ENCODE measurements around the gene ADAMTS17. TPM values are rescaled to one million over a fixed set of nuclear protein-coding genes. Genes with fewer than 3 reads are reported as not detected.

Gene ADAMTS17
- total RNA-seq, 1 experiment from 2014 or later, result 7.7 TPM

- H3K9me3 Mint-ChIP-seq (ENCODE audit: unreplicated experiment), result no peaks in the 10 kb centered on the region
- TF ChIP-seq CTCF (IDR thresholded peaks at IDR 0.05; ENCODE audit: unreplicated experiment), result no peak
- ChIA-PET CTCF (interaction anchor here (0.8 kb wide), 1 partner anchor 245 kb away, joined by 3 read pairs; no protein-coding TSS in a partner anchor), POLR2A (no interaction called here)
- no peak for DNase-seq (ENCODE audit: unreplicated experiment)
- intact Hi-C loops (cut with micrococcal nuclease), result no loop called here
- no peaks in the 10 kb centered on the region for H3K4me1 Mint-ChIP-seq (ENCODE audit: insufficient read depth, unreplicated experiment)
- H3K27ac Mint-ChIP-seq (ENCODE audit: low read depth, unreplicated experiment), result no peak overlapping the region
- H3K36me3 Mint-ChIP-seq (ENCODE audit: insufficient read depth, unreplicated experiment), result no peaks in the 10 kb centered on the region
- no TSS peak for BruUV-seq (replicated peaks)
- H3K4me3 Mint-ChIP-seq (ENCODE audit: unreplicated experiment), result no peak overlapping the region
- no peaks in the 10 kb centered on the region for H3K27me3 Mint-ChIP-seq (ENCODE audit: insufficient read depth, unreplicated experiment)
These were observed 91.5 kb downstream of the ADAMTS17 start for GRCh38 chr15:100250176-100250800.

- Mint-ChIP-seq H3K4me3 (ENCODE audit: unreplicated experiment) (no peak overlapping the region), H3K9me3 (ENCODE audit: unreplicated experiment) (no peaks in the 10 kb centered on the region), H3K36me3 (ENCODE audit: insufficient read depth, unreplicated experiment) (no peaks in the 10 kb centered on the region), H3K4me1 (ENCODE audit: insufficient read depth, unreplicated experiment) (no peaks in the 10 kb centered on the region), H3K27ac (ENCODE audit: low read depth, unreplicated experiment) (no peak overlapping the region), H3K27me3 (ENCODE audit: insufficient read depth, unreplicated experiment) (no peaks in the 10 kb centered on the region)
- no TSS peak for BruUV-seq (replicated peaks)
- intact Hi-C loops (cut with micrococcal nuclease), result no loop called here
- no peak for DNase-seq (ENCODE audit: unreplicated experiment)
- TF ChIP-seq CTCF (IDR thresholded peaks at IDR 0.05; ENCODE audit: unreplicated experiment), result no peak
- POLR2A ChIA-PET, result no interaction called here
- CTCF ChIA-PET, result no interaction called here
These were observed 92.5 kb downstream of the ADAMTS17 start for GRCh38 chr15:100249096-100249815.

GRCh38 chr15:100248236-100248635, 93.5 kb downstream of the ADAMTS17 start:
- CTCF ChIA-PET, result interaction anchor here (0.7 kb wide), 1 partner anchor 134 kb away, joined by 3 read pairs; no protein-coding TSS in a partner anchor

More at GRCh38 chr15:100248236-100248635, 93.5 kb downstream of the ADAMTS17 start:
- intact Hi-C loops (cut with micrococcal nuclease), result no loop called here
- Mint-ChIP-seq H3K27me3 (ENCODE audit: insufficient read depth, unreplicated experiment) (no peaks in the 10 kb centered on the region), H3K9me3 (ENCODE audit: unreplicated experiment) (no peaks in the 10 kb centered on the region), H3K36me3 (ENCODE audit: insufficient read depth, unreplicated experiment) (peaks cover 6% of the 10 kb centered on the region), H3K4me1 (ENCODE audit: insufficient read depth, unreplicated experiment) (no peaks in the 10 kb centered on the region), H3K4me3 (ENCODE audit: unreplicated experiment) (no peak overlapping the region), H3K27ac (ENCODE audit: low read depth, unreplicated experiment) (peak overlapping the region; percentile 67)
- no peak for TF ChIP-seq CTCF (IDR thresholded peaks at IDR 0.05; ENCODE audit: unreplicated experiment)
- no peak for DNase-seq (ENCODE audit: unreplicated experiment)
- BruUV-seq (replicated peaks), result no TSS peak
- POLR2A ChIA-PET, result no interaction called here

All from MCF 10A (cell line).